Measurements from ENCODE around the gene TDRKH. TPM values are rescaled to one million over a fixed set of nuclear protein-coding genes. Genes with fewer than 3 reads are reported as not detected.
A peak's percentile ranks its signal among the peaks of the same experiment; 100 is the strongest.

The TDRKH gene
- total RNA-seq, 1 donor from 2014 or later: 6.8 TPM

GRCh38 chr1:151801310-151801820 is 11.1 kb upstream of the TDRKH start:
- FAIRE-seq (no peak), DNase-seq (ENCODE audit: low read depth) (no peak)
- no peak for TF ChIP-seq CTCF (IDR thresholded peaks at IDR 0.05; ENCODE audit: insufficient read depth, low read length, severe bottlenecking)
- H3K27me3 ChIP-seq (ENCODE audit: control insufficient read depth, insufficient read depth, low read length): peaks cover 9% of the 10 kb centered on the region
- H3K4me3 ChIP-seq (ENCODE audit: low read depth, low read length): no peak overlapping the region
- H3K36me3 ChIP-seq (ENCODE audit: control insufficient read depth, insufficient read depth, low read length): no peaks in the 10 kb centered on the region

- Histone ChIP-seq H3K36me3 (ENCODE audit: control insufficient read depth, insufficient read depth, low read length) (no peaks in the 10 kb centered on the region), H3K27me3 (ENCODE audit: control insufficient read depth, insufficient read depth, low read length) (peaks cover 8% of the 10 kb centered on the region), H3K4me3 (ENCODE audit: low read depth, low read length) (no peak overlapping the region)
- no peak for FAIRE-seq
- TF ChIP-seq CTCF (IDR thresholded peaks at IDR 0.05; ENCODE audit: insufficient read depth, low read length, severe bottlenecking): no peak
- no peak for DNase-seq (ENCODE audit: low read depth)
Observed at GRCh38 chr1:151800830-151801229, 10.5 kb upstream of the TDRKH start.

DNA sequence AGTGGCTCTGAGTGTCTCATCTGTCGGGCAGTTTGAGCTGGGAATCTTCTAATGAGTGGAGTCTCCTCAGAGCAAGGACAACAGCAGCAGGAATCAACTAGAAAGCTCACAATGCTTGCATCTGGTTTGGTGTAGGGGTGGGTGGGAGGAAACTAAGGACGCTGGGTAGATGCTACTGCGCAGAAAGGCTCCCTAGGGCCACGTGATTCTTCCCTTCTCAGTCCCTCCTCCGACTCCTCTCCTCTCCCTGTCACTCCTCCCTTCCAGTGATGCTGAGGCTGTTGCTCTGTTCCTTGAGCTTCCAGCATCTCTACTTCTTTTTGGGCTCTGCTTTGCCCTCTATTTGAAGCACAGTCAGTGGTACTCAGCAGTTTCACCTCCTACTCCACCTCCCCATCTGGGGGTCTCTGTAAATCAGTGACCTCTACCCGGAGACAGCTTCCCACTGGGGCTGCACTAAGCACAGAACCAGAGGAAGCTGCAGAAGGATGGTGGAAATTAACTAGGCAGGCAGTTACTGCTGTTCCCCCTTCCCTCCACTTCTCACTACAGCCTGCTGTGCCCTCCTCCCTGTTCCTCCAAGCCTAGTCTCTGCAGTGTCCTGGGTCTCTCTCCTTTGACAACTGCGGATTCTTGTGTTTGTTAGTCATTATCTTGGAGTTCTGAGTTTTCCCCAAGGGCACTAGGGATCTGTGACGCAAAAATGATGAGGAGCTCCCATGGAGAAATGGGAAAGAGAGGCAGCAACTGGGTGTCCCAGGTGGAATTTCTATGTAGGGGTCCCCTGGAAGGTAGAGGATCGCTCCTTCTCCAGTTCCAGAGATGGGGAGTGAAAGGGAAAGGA is 9.1 kb upstream of the TDRKH start:
- FAIRE-seq (no peak), DNase-seq (ENCODE audit: low read depth) (no peak)
- TF ChIP-seq CTCF (IDR thresholded peaks at IDR 0.05; ENCODE audit: insufficient read depth, low read length, severe bottlenecking): no peak
- Histone ChIP-seq H3K27me3 (ENCODE audit: control insufficient read depth, insufficient read depth, low read length) (peaks cover 4% of the 10 kb centered on the region), H3K4me3 (ENCODE audit: low read depth, low read length) (no peak overlapping the region), H3K36me3 (ENCODE audit: control insufficient read depth, insufficient read depth, low read length) (no peaks in the 10 kb centered on the region)

GRCh38 chr1:151798571-151798970 is 8.3 kb upstream of the TDRKH start:
- Histone ChIP-seq H3K36me3 (ENCODE audit: control insufficient read depth, insufficient read depth, low read length) (no peaks in the 10 kb centered on the region), H3K4me3 (ENCODE audit: low read depth, low read length) (no peak overlapping the region), H3K27me3 (ENCODE audit: control insufficient read depth, insufficient read depth, low read length) (peaks cover 4% of the 10 kb centered on the region)
- no peak for FAIRE-seq
- DNase-seq (ENCODE audit: low read depth): no peak
- no peak for TF ChIP-seq CTCF (IDR thresholded peaks at IDR 0.05; ENCODE audit: insufficient read depth, low read length, severe bottlenecking)

DNA sequence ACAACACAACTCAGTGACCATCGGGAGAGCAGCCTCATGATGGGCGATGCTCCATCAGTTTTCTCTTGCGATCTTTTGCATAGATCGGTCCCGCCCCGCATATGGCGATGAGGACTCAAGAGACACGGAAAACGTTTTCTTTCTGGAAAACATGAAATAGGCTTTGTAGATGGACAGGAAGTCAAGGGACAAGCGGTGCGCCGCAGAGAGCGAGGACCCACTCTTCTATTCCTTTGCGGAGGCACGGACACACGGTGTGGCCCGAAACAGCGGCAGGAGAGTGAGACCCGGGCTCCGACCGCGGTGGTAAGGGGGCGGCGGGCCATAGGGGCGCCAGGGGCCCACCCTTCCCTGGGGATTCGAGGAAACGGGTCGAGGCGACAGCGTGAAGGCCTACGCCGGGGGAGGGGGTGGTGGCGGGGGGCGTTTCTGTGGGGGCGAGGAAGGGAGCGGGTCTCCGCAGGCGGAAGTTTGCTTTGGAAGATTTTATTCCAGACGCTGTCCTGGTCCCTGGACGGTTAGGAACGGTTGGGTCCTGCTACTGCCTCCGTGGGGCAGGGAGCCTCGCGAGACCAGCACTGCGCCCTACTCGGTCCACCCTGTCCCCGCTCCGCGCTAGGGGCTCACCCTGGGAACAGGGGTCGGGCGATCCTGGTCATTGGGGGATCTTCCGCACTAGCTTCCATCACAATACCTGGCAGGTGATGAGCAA is 796 bp upstream of the TDRKH start:
- no peak for DNase-seq (ENCODE audit: low read depth)
- no peaks in the 10 kb centered on the region for H3K36me3 ChIP-seq (ENCODE audit: control insufficient read depth, insufficient read depth, low read length)
- FAIRE-seq: no peak
- H3K27me3 ChIP-seq (ENCODE audit: control insufficient read depth, insufficient read depth, low read length): no peaks in the 10 kb centered on the region
- peak overlapping the region; percentile 91 for H3K4me3 ChIP-seq (ENCODE audit: low read depth, low read length)
- no peak for TF ChIP-seq CTCF (IDR thresholded peaks at IDR 0.05; ENCODE audit: insufficient read depth, low read length, severe bottlenecking)
